ENCODE data around the gene AFMID. TPM values are rescaled to one million over a fixed set of nuclear protein-coding genes. Genes with fewer than 3 reads are reported as not detected.

AFMID gene
- total and polyA plus RNA-seq, 2 of the 13 experiments (the other 11 are each of a cell fraction or from before 2014, with no cell fraction given), result 249 to 270 TPM

GRCh38 chr17:78186692-78187595, at the start of gene AFMID, which contains the start of gene TK1 (continued):
- TF ChIP-seq NFKB2 (CRISPR knock-in tag; IDR thresholded peaks at IDR 0.05; ENCODE audit: borderline replicate concordance) (peak; percentile 89; the same call in 1 of the 2 replicates), ZNF569 (CRISPR knock-in tag; IDR thresholded peaks at IDR 0.05; ENCODE audit: borderline replicate concordance) (no peak), RARA (CRISPR knock-in tag; IDR thresholded peaks at IDR 0.05) (peak; percentile 60), HNRNPL (IDR thresholded peaks at IDR 0.05; ENCODE audit: low read depth, low read length) (no peak), FOXM1 (CRISPR knock-in tag; IDR thresholded peaks at IDR 0.05) (0 out of 2 replicates have a peak, but pooled peaks have one; percentile 75), POLR2A (IDR thresholded peaks at IDR 0.05; ENCODE audit: insufficient read depth in 1 of 2, low read depth in 2 of 2, low read length in 2 of 2) (peak; percentile 99), SIX4 (CRISPR knock-in tag; IDR thresholded peaks at IDR 0.05) (no peak), NAIF1 (CRISPR knock-in tag; IDR thresholded peaks at IDR 0.05; ENCODE audit: borderline replicate concordance) (peak; percentile 85; the same call in 1 of the 2 replicates), MAFF (IDR thresholded peaks at IDR 0.05; ENCODE audit: low read depth, low read length) (no peak), ZNF263 (CRISPR knock-in tag; IDR thresholded peaks at IDR 0.05) (peak; percentile 74), IRF9 (CRISPR knock-in tag; IDR thresholded peaks at IDR 0.05; ENCODE audit: borderline replicate concordance) (peak; percentile 64; the same call in 1 of the 2 replicates), TEAD3 (CRISPR knock-in tag; optimal IDR thresholded peaks at IDR 0.05; ENCODE audit: borderline replicate concordance) (peak; percentile 100), HDAC1 (CRISPR knock-in tag; IDR thresholded peaks at IDR 0.05) (peak; percentile 92), CERS6 (CRISPR knock-in tag; IDR thresholded peaks at IDR 0.05) (no peak), ZNF280D (CRISPR knock-in tag; IDR thresholded peaks at IDR 0.05) (peak; percentile 57; the same call in 1 of the 2 replicates), CHD4 (IDR thresholded peaks at IDR 0.05; ENCODE audit: borderline replicate concordance, low read length) (no peak), GATA4 (IDR thresholded peaks at IDR 0.05; ENCODE audit: borderline replicate concordance, low read depth) (peak; percentile 93), ZNF264 (CRISPR knock-in tag; IDR thresholded peaks at IDR 0.05) (peak; percentile 67), ZNF749 (CRISPR knock-in tag; IDR thresholded peaks at IDR 0.05; ENCODE audit: borderline replicate concordance) (peak; percentile 100), FUBP1 (CRISPR knock-in tag; IDR thresholded peaks at IDR 0.05; ENCODE audit: borderline replicate concordance) (no peak; the same call in 1 of the 2 replicates)

Measured in HepG2 (cell line).